H1 (cell line): ENCODE results near the gene MOB4. TPM values are rescaled to one million over a fixed set of nuclear protein-coding genes. Genes with fewer than 3 reads are reported as not detected.

Source experiments
- CTCF ChIA-PET: fragments of 300-600 bp; sonication (Branson Sonifier 250); formaldehyde crosslinking; loops from one replicate; lab custom pipeline; 2021; ENCODE audit not compliant: partially characterized antibody; lab: Charles Lee
- POLR2A ChIA-PET: fragments of 300-600 bp; sonication (Branson Sonifier 250); formaldehyde crosslinking; loops from one replicate; lab custom pipeline; 2021; ENCODE audit warnings: inconsistent platforms; ENCODE audit not compliant: partially characterized antibody; lab: Charles Lee
- DNase-seq, 2 experiments: peaks; one replicate each; pipeline versions ENCODE4 v3.0.0 to v3.0.0-alpha.2; 2010 to 2022; ENCODE audit warnings: low spot score in 2 of 2, low read depth in 1 of 2, mixed read lengths in 1 of 2
- FAIRE-seq: peaks from 2 replicates; lab custom pipeline; 2011; peaks lifted over from hg19 to GRCh38; lab: Jason Lieb, UNC
- H2AFZ ChIP-seq: 2 replicates; pipeline ENCODE4 v1.8.1; 2012; ENCODE audit warnings: low read length, inconsistent platforms
- H2AK5ac ChIP-seq: 2 replicates; pipeline ENCODE4 v1.6.1; 2013; ENCODE audit warnings: low read depth, low read length
- H2BK120ac ChIP-seq: replicated peaks from 2 replicates; pipeline ENCODE3; 2013; ENCODE audit warnings: low read depth, low read length, inconsistent platforms
- H2BK12ac ChIP-seq: 2 replicates; pipeline ENCODE4 v1.6.1; 2013; ENCODE audit warnings: low read depth, low read length
- H2BK15ac ChIP-seq: 2 replicates; pipeline ENCODE4 v1.6.1; 2013; ENCODE audit warnings: low read length
- H2BK20ac ChIP-seq: 2 replicates; pipeline ENCODE4 v1.6.1; 2013; ENCODE audit warnings: low read length
- H2BK5ac ChIP-seq: 2 replicates; pipeline ENCODE4 v1.6.1; 2013; ENCODE audit warnings: low read depth, low read length
- H3K14ac ChIP-seq: 2 replicates; pipeline ENCODE4 v1.6.1; 2013; ENCODE audit warnings: inconsistent platforms; ENCODE audit not compliant: insufficient read length
- H3K18ac ChIP-seq: 2 replicates; pipeline ENCODE4 v1.6.1; 2013; ENCODE audit warnings: low read length; ENCODE audit errors: extremely low read depth
- H3K23ac ChIP-seq: 2 replicates; pipeline ENCODE4 v1.6.1; 2013; ENCODE audit warnings: inconsistent platforms; ENCODE audit not compliant: insufficient read length
- H3K23me2 ChIP-seq: 2 replicates; pipeline ENCODE4 v1.6.1; 2013; ENCODE audit warnings: low read depth, low read length
- H3K27ac ChIP-seq: 2 replicates; pipeline ENCODE4 v1.6.1; 2011; ENCODE audit warnings: low read depth, low read length, inconsistent platforms
- H3K27me3 ChIP-seq, 4 experiments: replicated peaks in 1 of 4; 1 replicate in 1 of 4; 2 replicates in 3 of 4; pipeline versions ENCODE4 v1.6.1 to v1.8.1; 2011 to 2013; ENCODE audit warnings: low read length in 3 of 4, mild to moderate bottlenecking in 3 of 4, inconsistent platforms in 2 of 4, mixed read lengths in 2 of 4, moderate library complexity in 1 of 4; ENCODE audit not compliant: control insufficient read depth in 3 of 4, insufficient read depth in 3 of 4; ENCODE audit errors: extremely low read depth in 1 of 4
- H3K36me3 ChIP-seq, 4 experiments: 2 replicates each; pipeline versions ENCODE4 v1.6.1 to v1.8.1; 2011 to 2013; ENCODE audit warnings: mild to moderate bottlenecking in 4 of 4, low read length in 3 of 4, moderate library complexity in 2 of 4, control low read depth in 1 of 4, inconsistent platforms in 1 of 4; ENCODE audit not compliant: insufficient read depth in 4 of 4, control insufficient read depth in 2 of 4
- H3K4ac ChIP-seq: replicated peaks from 2 replicates; pipeline ENCODE3; 2013; ENCODE audit warnings: low read length, low read depth, mixed read lengths, inconsistent platforms; ENCODE audit not compliant: insufficient read length
- H3K4me1 ChIP-seq, 4 experiments: replicated peaks in 1 of 4; 1 replicate in 1 of 4; 2 replicates in 3 of 4; pipeline versions ENCODE4 v1.6.1 to v1.8.1; 2011 to 2013; ENCODE audit warnings: low read length in 3 of 4, inconsistent platforms in 2 of 4, mixed read lengths in 1 of 4; ENCODE audit not compliant: insufficient read depth in 4 of 4, control insufficient read depth in 3 of 4
- H3K4me2 ChIP-seq, 2 experiments: 2 replicates each; pipeline versions ENCODE4 v1.6.1 to v1.8.1; 2011 to 2013; ENCODE audit warnings: low read depth in 2 of 2, low read length in 2 of 2, control low read depth in 1 of 2, inconsistent platforms in 1 of 2, mild to moderate bottlenecking in 1 of 2; ENCODE audit not compliant: insufficient read depth in 1 of 2
- H3K4me3 ChIP-seq, 4 experiments: fragments of 200-600, 300-600 bp in 1 of 4; sonication (generic), shearing (Covaris generic), sonication (Bioruptor Twin) in 1 of 4; 2 replicates each; pipeline versions ENCODE4 v1.5.1 to v1.8.1; 2011 to 2016; ENCODE audit warnings: low read length in 4 of 4, low read depth in 3 of 4, control low read depth in 2 of 4, inconsistent platforms in 2 of 4, mild to moderate bottlenecking in 2 of 4, mixed read lengths in 1 of 4, moderate library complexity in 1 of 4; ENCODE audit not compliant: insufficient read depth in 2 of 4; ENCODE audit errors: extremely low read depth in 1 of 4
- H3K56ac ChIP-seq: replicated peaks from 2 replicates; pipeline ENCODE3; 2013; ENCODE audit warnings: low read depth, mild to moderate bottlenecking, mixed read lengths, low read length, inconsistent platforms; ENCODE audit not compliant: insufficient read length
- H3K79me1 ChIP-seq: 2 replicates; pipeline ENCODE4 v1.6.1; 2013; ENCODE audit warnings: low read depth, low read length, control low read depth
- H3K79me2 ChIP-seq, 2 experiments: 2 replicates each; pipeline versions ENCODE4 v1.6.1 to v1.8.1; 2012 to 2013; ENCODE audit warnings: low read length in 2 of 2, mild to moderate bottlenecking in 2 of 2, inconsistent platforms in 1 of 2; ENCODE audit not compliant: insufficient read depth in 2 of 2, control insufficient read depth in 1 of 2
- H3K9ac ChIP-seq, 4 experiments: replicated peaks in 1 of 4; 1 replicate in 1 of 4; 2 replicates in 3 of 4; pipeline versions ENCODE4 v1.6.1 to v1.8.1; 2011 to 2013; ENCODE audit warnings: low read depth in 3 of 4, low read length in 3 of 4, control low read depth in 2 of 4, mild to moderate bottlenecking in 2 of 4, moderate library complexity in 2 of 4, inconsistent platforms in 1 of 4; ENCODE audit errors: extremely low read depth in 1 of 4
- H3K9me3 ChIP-seq, 2 experiments: 2 replicates each; pipeline versions ENCODE4 v1.6.1 to v1.8.1; 2012 to 2013; ENCODE audit warnings: mild to moderate bottlenecking in 2 of 2, moderate library complexity in 2 of 2, control low read depth in 1 of 2, inconsistent platforms in 1 of 2, low read depth in 1 of 2, low read length in 1 of 2, mixed read lengths in 1 of 2; ENCODE audit not compliant: insufficient read depth in 2 of 2
- H4K20me1 ChIP-seq, 2 experiments: replicated peaks in 1 of 2; 2 replicates each; pipeline versions ENCODE3 to v1.8.1; 2011 to 2013; ENCODE audit warnings: inconsistent platforms in 2 of 2, low read length in 2 of 2, mild to moderate bottlenecking in 1 of 2; ENCODE audit not compliant: insufficient read depth in 2 of 2, control insufficient read depth in 1 of 2
- H4K5ac ChIP-seq: 2 replicates; pipeline ENCODE4 v1.6.1; 2013; ENCODE audit warnings: low read length, low read depth, mixed read lengths, inconsistent platforms; ENCODE audit not compliant: insufficient read length
- H4K8ac ChIP-seq: 2 replicates; pipeline ENCODE4 v1.8.0; 2013; ENCODE audit warnings: mild to moderate bottlenecking, moderate library complexity, low read length, inconsistent platforms; ENCODE audit not compliant: insufficient read depth; ENCODE audit errors: extremely low read depth
- H4K91ac ChIP-seq: replicated peaks from 2 replicates; pipeline ENCODE3; 2013; ENCODE audit warnings: low read length, mixed read lengths, inconsistent platforms; ENCODE audit not compliant: insufficient read length
- CHD2 ChIP-seq: IDR thresholded peaks from 2 replicates; pipeline ENCODE4 v1.6.1; 2012; ENCODE audit warnings: low read length, improper control_type of control experiment
- HDAC6 ChIP-seq: IDR thresholded peaks from one replicate; pipeline ENCODE4 v1.7.1; 2012; ENCODE audit warnings: low read depth, mild to moderate bottlenecking, inconsistent platforms, low read length, moderate library complexity
- SIN3A ChIP-seq, 2 experiments: IDR thresholded peaks in 1 of 2; conservative IDR thresholded peaks in 1 of 2; 2 replicates each; pipeline ENCODE4 v1.6.1; 2011 to 2012; ENCODE audit warnings: low read length in 2 of 2, improper control_type of control experiment in 1 of 2, low read depth in 1 of 2, mild to moderate bottlenecking in 1 of 2
- WGBS, 2 experiments: shearing (Covaris generic) in 1 of 2; methylation state at CpG; one replicate each; pipeline versions ENCODE4 v1.1.6 to v1.1.7; 2013 to 2015; ENCODE audit warnings: low lambda C conversion rate in 2 of 2, mixed read lengths in 2 of 2, inconsistent platforms in 1 of 2, low coverage in 1 of 2, missing lambda C conversion rate in 1 of 2; ENCODE audit not compliant: insufficient replicate concordance in 2 of 2, insufficient coverage in 1 of 2, insufficient read length in 1 of 2; ENCODE audit errors: extremely low coverage in 1 of 2, missing lambda C conversion rate in 1 of 2; 5-methylcytosine and 5-hydroxymethylcytosine counted together
- polyA plus RNA-seq, 7 experiments: library from polyadenylated mRNA; depleted of rRNA in 3 of 7; stranded (reverse) in 5 of 7; unstranded in 2 of 7; fragments of >200 nt in 5 of 7; fragments of 200-250 nt in 2 of 7; gene quantifications; 1 replicate in 5 of 7; 2 replicates in 1 of 7; 4 replicates in 1 of 7; pipeline versions ENCODE4 v1.2.1 to v1.2.3, GENCODE V29; 2011 to 2013; ENCODE audit warnings: missing spikeins in 2 of 7, mixed read lengths in 2 of 7
- total RNA-seq: library from RNA; stranded (reverse); fragmentation: NEBNext Ultra II Directional; extraction: Animal tissue kit (Norgen Biotek cat#: 25700); gene quantifications from 2 replicates; pipeline ENCODE4 v1.2.1, GENCODE V29; 2021
- TF ChIP-seq, protein P1 (sequence below), 3 experiments: IDR thresholded peaks; 1 replicate in 2 of 3; 2 replicates in 1 of 3; pipeline versions ENCODE4 v1.5.1 to v1.6.1; 2011; ENCODE audit warnings: low read length in 3 of 3, mild to moderate bottlenecking in 3 of 3, inconsistent platforms in 2 of 3, low read depth in 1 of 3, moderate library complexity in 1 of 3; ENCODE audit not compliant: insufficient read depth in 1 of 3; ENCODE audit errors: control extremely low read depth in 1 of 3

Gene MOB4
- total and polyA plus RNA-seq, 2 of the 8 experiments (the other 6 are each of a cell fraction or from before 2014, with no cell fraction given) = 51.5 to 54.2 TPM

- no peak for FAIRE-seq
- 4% methylated on average over 24 of the region's 30 CpGs; no CpG with 5 or more reads in 1 of the 2 experiments for whole genome bisulfite sequencing, 2 experiments
Measured at GRCh38 chr2:197500503-197501131, 15.2 kb upstream of the MOB4 start.

More at GRCh38 chr2:197500503-197501131, 15.2 kb upstream of the MOB4 start:
- H3K27me3 ChIP-seq = no peaks in the 10 kb centered on the region
- H3K36me3 ChIP-seq = peaks cover 15 to 72% (median 38%) of the 10 kb centered on the region in 4 experiments
- TF ChIP-seq, protein P1, sequence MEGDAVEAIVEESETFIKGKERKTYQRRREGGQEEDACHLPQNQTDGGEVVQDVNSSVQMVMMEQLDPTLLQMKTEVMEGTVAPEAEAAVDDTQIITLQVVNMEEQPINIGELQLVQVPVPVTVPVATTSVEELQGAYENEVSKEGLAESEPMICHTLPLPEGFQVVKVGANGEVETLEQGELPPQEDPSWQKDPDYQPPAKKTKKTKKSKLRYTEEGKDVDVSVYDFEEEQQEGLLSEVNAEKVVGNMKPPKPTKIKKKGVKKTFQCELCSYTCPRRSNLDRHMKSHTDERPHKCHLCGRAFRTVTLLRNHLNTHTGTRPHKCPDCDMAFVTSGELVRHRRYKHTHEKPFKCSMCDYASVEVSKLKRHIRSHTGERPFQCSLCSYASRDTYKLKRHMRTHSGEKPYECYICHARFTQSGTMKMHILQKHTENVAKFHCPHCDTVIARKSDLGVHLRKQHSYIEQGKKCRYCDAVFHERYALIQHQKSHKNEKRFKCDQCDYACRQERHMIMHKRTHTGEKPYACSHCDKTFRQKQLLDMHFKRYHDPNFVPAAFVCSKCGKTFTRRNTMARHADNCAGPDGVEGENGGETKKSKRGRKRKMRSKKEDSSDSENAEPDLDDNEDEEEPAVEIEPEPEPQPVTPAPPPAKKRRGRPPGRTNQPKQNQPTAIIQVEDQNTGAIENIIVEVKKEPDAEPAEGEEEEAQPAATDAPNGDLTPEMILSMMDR (IDR thresholded peaks at IDR 0.05; ENCODE audit: control extremely low read depth in 1 of 3, insufficient read depth in 1 of 3, low read depth in 1 of 3, low read length in 3 of 3) = 0 out of 4 replicates have a peak, but pooled peaks of 1 of the 3 experiments have one; percentile 2
- TF ChIP-seq HDAC6 (no peak), CHD2 (no peak), SIN3A (conservative IDR thresholded peaks at IDR 0.05 in 1 of 2, IDR thresholded peaks at IDR 0.05 in 1 of 2; ENCODE audit: low read depth in 1 of 2, low read length in 2 of 2) (peak in 1 of 2 experiments; percentile 20; a peak in 1 of 4 replicates)
- TF ChIP-seq, all 59 proteins: peak for 2
- DNase-seq = no peak
- Histone ChIP-seq H3K4ac (peak overlapping the region; percentile 94), H3K9me3 (no peaks in the 10 kb centered on the region), H2AK5ac (0 out of 2 replicates have a peak overlapping the region, but pooled peaks have one; percentile 67), H3K4me3 (peak overlapping the region; percentile 85 to 94 (median 90)), H2BK20ac (no peak overlapping the region), H3K27ac (peak overlapping the region; percentile 92), H4K8ac (peak overlapping the region; percentile 94; the same call in 1 of the 2 replicates), H2BK15ac (no peak overlapping the region), H3K79me1 (no peaks in the 10 kb centered on the region), H3K4me2 (peak overlapping the region; percentile 61 to 66), H3K23me2 (peaks cover 4% of the 10 kb centered on the region; the same call in 1 of the 2 replicates), H3K23ac (no peak overlapping the region), H3K56ac (peak overlapping the region; percentile 60), H2AFZ (no peak overlapping the region), H4K5ac (peak overlapping the region; percentile 75), H4K20me1 (peaks cover 11 to 20% of the 10 kb centered on the region in 2 experiments), H4K91ac (peak overlapping the region; percentile 66), H3K4me1 (peaks cover 2 to 7% (median 4%) of the 10 kb centered on the region in 4 experiments; a peak in 5 of 7 replicates), H2BK5ac (peak overlapping the region; percentile 93), H3K18ac (peak overlapping the region; percentile 86), H2BK12ac (no peak overlapping the region; the same call in 1 of the 2 replicates), H3K79me2 (peaks cover 47 to 82% of the 10 kb centered on the region in 2 experiments), H3K9ac (peak overlapping the region; percentile 80 to 99 (median 87)), H3K14ac (no peak overlapping the region), H2BK120ac (no peak overlapping the region)
- CTCF ChIA-PET = interaction anchor here (1.1 to 1.6 kb wide), 5 partner anchors 9 to 115 kb away, joined by 3 to 5 read pairs (median 4); no protein-coding TSS in a partner anchor
- POLR2A ChIA-PET = interaction anchor here (0.6 to 15.2 kb wide), 25 partner anchors 7 to 286 kb away, joined by 3 to 270 read pairs (median 8); partner anchors contain the start of genes COQ10B, MARS2, MOB4 and RFTN2
